SK-N-DZ (cell line): ENCODE results near the gene OR2T35.

Experiments used
- DNase-seq: peaks from one replicate; pipeline ENCODE4 v3.0.0-alpha.2; 2015; ENCODE audit warnings: low spot score
- small RNA-seq, 2 experiments: library from RNA; depleted of rRNA; stranded (forward); fragments of <200 nt; gene quantifications; one replicate each; pipeline ENCODE3, GENCODE V24; 2014

The OR2T35 gene

DNA sequence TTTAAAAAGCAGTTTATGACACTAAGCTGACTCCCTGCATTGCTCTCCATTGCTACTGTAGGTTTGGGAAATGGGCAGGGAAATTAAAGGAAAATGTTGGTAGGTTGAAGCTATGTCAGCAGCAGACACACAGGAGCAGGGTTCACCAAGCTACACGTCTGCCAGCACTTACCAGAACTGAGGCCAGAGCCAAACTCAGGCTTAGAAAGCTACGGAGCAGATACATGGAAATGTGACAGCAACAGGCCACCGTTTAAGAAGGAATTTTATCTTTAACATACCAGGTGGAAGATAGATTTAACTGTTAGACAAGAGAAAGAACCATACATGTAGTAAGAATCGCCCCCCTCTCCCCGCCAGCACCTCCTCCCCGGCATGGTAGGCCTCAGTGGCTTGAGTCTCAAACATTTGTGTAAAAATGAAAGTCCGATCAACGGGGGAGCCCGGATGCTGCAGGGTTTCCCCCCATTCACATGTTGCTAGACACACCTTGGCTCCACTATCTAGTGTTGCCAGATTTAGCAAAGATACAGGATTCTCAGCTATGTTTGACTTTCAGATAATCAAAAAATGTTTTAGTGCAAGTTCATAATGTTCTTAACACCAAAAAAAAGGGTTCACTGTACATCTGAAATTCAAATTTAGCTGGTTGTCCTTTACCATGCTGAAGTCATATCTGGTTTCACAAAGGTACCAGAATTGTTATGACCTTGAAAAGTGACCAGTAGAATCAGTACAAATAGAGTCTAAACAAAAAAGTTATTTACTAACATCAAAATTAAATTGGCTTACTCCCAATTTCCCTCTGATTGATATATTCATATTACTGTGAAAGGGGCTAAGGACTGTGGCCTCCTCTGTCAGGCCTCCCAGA lies 16.9 kb downstream of the OR2T35 start:
- DNase-seq: no peak

DNA sequence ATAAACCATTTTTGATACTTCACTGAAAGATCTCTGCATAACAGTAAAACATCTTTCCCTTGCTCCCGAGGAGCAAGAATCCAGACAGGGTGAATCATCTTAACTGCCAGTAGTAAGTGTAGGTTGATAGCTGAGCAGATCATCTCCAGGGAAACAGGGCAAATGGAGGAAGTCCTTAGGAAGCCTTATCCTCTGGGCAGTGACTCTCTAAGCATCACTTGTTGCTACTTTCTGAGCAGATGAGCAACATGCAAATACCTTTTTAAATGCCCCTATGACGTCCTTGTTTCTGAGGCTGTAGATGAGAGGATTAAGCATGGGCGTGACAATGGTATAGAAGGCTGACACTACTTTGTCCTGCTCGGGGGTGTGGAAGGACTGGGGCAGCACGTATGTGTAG lies 19.1 kb downstream of the OR2T35 start:
- no peak for DNase-seq

DNA sequence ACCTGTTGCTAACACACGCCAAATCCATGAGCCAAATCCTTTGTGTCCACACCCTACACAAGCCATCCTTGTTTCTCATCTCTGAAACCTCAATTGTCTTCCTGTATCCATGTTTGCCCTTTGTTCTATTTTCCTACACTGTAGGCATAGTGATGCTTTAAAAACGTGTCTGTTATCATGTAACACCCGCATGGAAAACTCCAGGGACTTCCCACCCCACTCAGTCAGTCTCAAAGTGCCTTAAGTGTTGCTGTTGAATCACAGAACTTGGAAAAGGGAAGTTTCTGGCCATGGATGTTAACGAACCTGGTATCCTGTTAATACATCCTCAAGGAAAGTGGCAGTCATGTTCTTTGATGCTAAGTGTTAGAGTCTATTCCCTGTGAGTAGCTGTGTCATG lies 19.9 kb downstream of the OR2T35 start:
- no peak for DNase-seq

DNA sequence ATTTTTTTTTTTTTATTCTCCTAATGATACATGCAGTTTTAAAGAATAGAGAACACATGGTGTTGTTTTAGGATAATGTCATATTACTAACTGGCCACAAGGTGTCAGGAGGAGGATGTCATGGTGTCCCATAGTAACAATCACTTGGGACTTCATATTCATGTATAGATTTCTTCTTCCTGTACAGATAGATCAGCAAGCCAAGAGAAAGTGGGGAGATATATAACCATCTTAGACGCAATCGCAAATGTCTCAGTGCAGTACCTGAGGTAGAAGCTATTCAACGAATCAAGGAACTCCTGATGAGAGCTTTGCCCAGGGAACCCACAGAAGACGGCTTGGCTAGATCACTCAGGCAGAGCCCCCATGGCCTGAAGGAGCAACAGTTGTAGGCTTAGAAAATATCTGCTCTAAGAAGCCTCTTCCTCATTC lies 22.5 kb downstream of the OR2T35 start:
- peak; percentile 16 for DNase-seq

DNA sequence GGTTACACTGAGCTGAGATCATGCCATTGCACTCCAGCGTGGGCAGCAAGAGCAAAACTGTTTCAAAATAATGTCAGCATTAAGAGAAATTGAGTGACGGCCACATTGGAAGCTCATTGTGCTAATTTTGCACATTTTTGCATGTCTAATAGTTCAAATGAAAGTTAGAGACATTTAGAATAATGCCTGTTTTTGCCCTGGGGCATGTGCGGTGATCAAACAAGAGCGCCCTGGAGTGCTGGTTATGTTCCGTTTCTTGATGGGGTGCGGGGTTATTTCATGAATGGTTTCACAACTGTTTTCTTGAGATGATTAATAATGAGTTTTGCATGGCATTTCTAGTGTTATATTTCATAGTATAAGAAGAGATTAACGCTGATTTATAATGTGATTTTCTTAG lies 23.3 kb downstream of the OR2T35 start:
- DNase-seq: no peak

DNA sequence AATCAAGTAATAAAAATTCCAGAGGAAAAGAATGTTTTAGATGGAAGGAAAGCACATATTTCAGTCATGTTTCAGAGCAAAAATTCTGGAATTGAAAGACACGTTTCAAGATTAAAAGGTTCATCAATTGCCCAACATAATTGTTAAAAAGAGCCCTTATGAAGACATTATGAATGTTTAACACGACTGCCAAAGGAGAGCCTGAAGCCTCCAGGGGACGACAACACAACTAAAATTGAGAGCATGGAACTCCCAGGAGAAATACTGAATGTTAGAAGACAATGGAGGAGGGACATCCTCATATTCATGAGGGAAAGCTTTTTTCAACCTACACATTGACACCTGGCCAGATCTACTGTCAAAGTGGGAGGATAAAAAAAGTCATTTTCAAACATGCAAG lies 26.2 kb downstream of the OR2T35 start:
- DNase-seq: peak; percentile 32

DNA sequence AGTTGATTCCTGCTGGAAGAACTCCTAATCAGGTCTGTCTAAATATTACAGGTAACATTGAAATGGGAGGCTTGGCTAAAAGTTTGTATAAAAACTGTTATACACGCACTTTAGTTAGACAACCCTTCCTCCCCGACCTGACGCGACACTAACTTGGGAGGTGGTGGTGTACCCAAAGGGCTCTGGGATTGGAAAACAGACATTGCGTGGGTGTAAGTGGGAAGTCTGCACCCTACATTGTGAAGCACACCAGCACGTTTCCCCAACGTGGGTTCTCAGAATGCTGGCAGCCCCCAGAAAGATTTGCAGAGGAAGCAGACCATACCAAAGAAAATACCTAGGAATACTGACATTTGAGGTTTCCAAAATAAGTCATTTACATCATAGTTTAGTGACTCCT lies 27.0 kb downstream of the OR2T35 start:
- no peak for DNase-seq

DNA sequence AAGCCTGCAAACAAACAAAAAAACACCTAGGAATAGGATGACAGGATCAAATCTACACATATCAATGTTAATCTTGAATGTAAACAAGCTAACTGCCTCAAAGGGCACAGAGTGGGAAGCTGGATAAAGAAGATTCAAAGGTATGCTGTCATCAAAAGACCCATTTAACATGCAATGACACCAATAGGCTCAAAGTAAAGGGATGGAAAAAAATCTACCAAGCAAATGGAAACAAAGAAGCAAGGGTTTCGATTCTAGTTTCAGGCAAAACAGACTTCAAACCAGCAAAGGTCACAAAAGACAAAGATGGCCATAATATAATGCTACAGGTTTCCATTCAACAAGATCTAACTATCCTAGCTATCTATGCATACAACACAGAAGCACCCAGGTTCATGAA lies 31.3 kb downstream of the OR2T35 start:
- DNase-seq: no peak

DNA sequence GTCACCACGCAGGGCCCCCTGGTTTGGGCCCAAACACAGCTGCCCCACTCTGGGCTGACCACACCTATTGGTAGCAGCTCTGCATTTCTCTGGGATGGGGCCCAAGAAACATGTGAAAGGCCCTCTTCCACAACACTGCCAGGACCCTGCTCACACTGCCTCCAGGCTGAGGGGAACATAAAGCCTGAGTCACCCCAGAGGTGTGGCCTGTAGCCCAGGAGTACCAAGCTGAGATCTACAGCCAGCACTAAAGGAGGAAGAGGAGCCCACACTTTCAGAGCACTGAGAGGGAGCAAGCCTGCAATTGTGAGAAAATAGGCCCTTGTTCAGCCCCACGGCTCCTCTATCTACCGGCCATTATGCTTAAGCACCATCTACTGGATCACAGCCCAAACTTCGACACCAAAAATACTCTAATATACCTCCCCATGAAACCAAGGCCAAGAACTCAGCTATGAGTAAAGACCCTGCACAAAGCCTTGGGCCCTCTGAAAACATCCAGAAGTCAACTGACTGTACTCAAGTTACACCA lies 33.1 kb downstream of the OR2T35 start:
- no peak for DNase-seq

DNA sequence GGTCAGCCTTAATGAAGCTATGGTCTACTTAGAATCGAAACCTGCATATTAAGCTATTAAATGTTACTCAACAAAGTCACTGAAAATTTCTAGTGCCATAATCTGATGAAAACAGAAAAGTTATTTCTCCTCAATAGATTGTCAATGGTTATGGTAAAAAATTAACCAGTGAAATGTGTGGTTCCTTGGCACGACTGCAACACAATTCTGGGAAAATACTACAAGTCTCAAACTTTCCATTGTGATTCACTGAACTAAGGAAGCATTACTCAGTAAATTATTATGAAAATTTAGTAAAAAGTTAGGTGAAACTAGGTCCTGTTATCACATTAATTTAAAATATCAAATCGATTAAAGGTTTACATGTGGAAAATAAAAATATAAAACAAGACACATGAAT lies 34.8 kb downstream of the OR2T35 start:
- DNase-seq: no peak

DNA sequence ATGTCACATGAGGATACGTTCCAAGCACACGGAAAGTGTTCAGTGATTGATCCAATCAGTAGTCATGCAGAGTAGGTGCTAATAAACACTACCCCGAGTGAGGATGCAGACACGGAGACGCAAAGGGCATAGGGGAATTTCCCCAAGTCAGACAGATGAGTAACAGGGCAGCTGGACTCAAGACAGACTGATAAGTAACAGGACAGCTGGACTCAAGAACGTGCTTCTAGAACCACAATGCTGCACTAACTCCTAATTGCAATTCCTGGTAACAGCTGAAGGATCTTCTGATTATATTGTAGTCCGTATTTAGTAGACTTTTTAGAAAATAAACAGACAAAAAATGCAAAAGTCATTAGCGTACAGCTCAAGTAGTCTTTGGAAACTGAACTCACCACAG lies 45.7 kb downstream of the OR2T35 start:
- no peak for DNase-seq

DNA sequence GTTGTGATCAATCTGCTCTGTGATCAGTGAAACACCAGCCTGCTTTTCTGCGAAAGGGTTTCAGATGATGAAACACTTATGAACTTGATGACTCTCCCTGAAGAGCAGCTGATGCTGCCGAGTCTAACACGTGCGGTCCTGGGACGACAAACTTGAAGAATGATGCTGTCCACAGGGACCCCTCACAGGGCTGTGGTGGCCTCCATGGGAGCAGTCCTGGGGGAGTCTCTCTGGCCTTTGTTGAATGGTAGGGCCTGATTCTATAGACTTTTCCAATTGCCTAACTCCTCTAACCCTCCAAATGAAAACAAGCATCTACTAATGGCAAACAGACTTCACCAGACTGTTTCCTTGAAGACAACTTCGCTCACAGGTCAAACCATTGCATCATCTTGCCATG lies 47.5 kb downstream of the OR2T35 start, which contains the start of gene OR2T10:
Gene OR2T10, minus strand, starts transcription at position 112 of the 400 bp plus-strand sequence. CDS start 3,932 bp downstream, outside the sequence.
- DNase-seq: no peak

DNA sequence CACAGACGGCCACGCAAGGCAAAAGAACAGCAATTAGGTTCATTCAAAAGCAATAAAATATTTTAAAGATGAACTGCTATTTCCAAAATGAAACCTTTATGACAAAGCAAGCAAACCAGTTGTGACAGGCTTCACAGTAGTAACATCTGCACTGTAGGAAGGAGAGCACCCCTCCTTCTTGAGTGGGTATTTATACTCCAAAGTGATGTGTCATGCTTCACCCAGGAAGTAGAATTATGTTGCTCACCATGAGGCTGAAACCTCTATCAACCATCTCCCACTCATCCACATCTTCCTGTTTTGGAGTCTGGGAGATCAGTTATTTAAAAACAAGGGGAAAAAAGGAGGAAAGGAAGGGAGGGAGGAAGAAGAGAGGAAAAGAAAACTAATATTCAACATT lies 48.5 kb downstream of the OR2T35 start:
- no peak for DNase-seq

DNA sequence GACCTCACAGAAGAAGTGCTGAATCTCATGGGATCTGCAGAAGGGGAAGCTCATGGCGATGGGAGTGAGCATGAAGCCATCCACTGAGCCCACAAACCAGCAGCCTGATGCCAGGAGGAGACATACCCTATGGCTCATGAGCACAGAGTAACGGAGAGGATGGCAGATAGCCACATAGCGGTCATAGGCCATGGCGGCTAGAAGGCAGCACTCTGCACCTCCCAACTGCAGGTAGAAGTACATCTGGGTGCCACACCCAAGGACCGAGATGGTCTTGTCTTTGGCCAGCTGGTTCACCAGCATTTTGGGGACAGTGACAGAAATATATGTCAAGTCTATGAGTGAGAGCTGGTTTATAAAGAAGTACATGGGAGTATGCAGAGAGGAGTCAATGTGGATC lies 51.9 kb downstream of the OR2T35 start:
- DNase-seq: no peak

DNA sequence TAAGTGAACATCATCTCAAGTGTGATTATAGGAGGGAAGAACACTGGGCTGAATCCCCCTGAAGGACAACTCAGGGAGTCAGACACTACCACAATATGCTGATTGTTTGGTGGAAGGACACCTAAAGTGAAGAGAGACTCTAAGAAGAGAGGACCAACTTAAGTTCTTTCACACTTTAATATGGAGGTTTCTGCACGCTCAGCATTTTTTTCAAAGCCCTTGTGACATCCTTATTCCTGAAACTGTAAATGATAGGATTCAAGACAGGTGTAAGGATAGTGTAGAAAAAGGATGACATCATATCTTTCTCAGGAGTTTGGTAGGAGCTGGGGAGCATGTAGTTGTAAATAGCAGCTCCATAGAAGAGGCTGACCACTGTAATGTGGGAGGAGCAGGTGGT lies 52.4 kb downstream of the OR2T35 start:
- no peak for DNase-seq

DNA sequence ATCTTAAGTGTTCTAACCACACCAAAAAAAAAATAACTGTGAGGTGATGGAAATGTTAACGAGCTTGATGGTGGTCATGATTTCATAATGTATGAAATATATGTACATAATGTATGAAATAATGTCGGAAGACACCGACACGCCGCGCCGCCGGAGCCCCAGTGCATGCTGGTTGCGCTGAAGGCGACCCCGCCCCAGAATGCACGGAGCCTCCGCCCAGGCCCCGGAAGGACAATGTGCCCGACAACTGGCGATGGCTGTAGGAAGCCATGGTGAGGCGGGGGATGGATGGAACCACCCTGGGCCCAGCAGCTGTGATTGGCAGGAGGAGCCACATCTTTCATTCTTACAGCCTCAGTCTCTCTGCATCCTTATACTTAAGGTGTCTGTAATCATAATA lies 55.0 kb downstream of the OR2T35 start:
- DNase-seq: no peak

DNA sequence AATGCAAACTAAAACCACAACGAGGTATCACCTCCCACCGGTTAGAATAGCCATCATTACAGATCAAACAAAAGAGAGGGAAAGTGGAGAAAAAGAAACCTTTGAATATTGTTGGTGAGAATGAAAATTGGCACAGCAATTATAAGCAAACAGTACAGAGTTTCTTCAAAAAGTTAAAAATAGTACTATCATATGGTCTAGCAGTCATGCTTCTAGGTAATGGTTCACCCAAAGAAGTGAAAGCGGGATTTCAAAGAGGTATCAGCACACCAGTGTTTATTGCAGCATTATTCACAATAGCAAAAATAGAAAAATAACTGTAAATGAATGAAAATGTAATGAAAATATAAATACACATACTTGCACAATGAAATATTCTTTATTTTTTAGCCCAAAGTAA lies 55.7 kb downstream of the OR2T35 start:
- no peak for DNase-seq

Small RNA genes within 50 kb of the gene (small RNA-seq; reads per million reads assigned to genes)
- gene RF00019: 0 reads per million in 2 experiments
